ENCODE measurements around the gene ABCC2. TPM values are rescaled to one million over a fixed set of nuclear protein-coding genes. Genes with fewer than 3 reads are reported as not detected.

ABCC2 gene
- total RNA-seq, 1 donor from 2014 or later, result 1.9 TPM

DNA sequence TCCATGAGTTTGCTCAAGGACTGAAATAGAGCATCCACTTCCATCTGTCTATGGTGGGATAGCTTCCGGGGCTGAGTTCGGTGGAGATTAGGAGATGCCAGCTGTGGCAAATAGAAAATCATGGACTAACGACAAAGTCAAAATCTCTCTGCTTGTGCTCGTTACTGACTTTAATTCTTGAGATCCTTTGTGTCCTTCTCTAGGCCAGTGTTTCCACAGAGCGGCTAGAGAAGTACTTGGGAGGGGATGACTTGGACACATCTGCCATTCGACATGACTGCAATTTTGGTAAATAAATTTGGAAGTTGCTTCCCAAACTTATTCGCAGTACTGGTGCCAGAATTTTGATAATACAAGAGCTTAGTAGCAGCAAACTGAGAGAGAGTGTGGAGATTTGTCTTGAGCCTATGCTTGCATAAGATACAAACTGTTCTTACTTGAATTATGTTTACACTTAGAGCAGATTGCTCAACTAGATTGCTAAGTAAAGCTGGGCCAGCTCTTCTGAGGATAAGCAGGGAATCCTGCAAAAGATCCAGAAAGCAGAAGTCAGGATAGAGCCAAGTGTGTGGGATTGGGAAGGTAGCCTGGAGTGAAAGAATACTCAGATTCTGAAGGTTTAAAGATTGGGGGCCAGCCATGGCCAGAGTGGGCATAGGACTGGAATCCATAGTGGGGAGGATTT, 27.6 kb downstream of the ABCC2 start:
- no peaks in the 10 kb centered on the region for H3K27me3 Mint-ChIP-seq (ENCODE audit: unreplicated experiment)
- H3K4me3 Mint-ChIP-seq (ENCODE audit: unreplicated experiment), result no peak overlapping the region
- TF ChIP-seq, protein P1, sequence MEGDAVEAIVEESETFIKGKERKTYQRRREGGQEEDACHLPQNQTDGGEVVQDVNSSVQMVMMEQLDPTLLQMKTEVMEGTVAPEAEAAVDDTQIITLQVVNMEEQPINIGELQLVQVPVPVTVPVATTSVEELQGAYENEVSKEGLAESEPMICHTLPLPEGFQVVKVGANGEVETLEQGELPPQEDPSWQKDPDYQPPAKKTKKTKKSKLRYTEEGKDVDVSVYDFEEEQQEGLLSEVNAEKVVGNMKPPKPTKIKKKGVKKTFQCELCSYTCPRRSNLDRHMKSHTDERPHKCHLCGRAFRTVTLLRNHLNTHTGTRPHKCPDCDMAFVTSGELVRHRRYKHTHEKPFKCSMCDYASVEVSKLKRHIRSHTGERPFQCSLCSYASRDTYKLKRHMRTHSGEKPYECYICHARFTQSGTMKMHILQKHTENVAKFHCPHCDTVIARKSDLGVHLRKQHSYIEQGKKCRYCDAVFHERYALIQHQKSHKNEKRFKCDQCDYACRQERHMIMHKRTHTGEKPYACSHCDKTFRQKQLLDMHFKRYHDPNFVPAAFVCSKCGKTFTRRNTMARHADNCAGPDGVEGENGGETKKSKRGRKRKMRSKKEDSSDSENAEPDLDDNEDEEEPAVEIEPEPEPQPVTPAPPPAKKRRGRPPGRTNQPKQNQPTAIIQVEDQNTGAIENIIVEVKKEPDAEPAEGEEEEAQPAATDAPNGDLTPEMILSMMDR (IDR thresholded peaks at IDR 0.05; ENCODE audit: unreplicated experiment), result no peak
- H3K9me3 Mint-ChIP-seq (ENCODE audit: unreplicated experiment), result no peaks in the 10 kb centered on the region
- DNase-seq (ENCODE audit: low spot score), result no peak
- no peak overlapping the region for H3K27ac Mint-ChIP-seq (ENCODE audit: unreplicated experiment)
- H3K36me3 Mint-ChIP-seq (ENCODE audit: low read depth, unreplicated experiment), result no peaks in the 10 kb centered on the region
- no peaks in the 10 kb centered on the region for H3K4me1 Mint-ChIP-seq (ENCODE audit: unreplicated experiment)

DNA sequence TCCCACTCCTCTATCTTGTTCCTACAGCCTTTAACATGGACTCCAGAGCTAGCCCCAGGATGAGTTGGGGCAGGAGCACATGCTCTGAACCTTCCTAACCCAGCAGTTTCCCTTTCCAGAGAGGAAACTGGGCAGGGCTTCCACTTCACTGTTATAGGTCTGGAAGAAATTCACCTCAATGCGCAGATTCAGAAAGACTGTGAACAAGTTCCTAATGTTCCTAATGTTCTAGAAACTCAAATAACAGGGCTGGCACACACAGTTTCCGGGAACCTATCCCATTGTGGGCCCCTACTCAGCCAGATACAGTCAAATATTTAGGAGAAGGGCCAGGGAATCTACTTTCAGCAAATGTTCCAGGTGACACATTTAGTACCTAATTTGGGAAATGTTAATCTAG, 29.7 kb downstream of the ABCC2 start:
- Mint-ChIP-seq H3K4me1 (ENCODE audit: unreplicated experiment) (no peaks in the 10 kb centered on the region), H3K27me3 (ENCODE audit: unreplicated experiment) (no peaks in the 10 kb centered on the region), H3K9me3 (ENCODE audit: unreplicated experiment) (no peaks in the 10 kb centered on the region), H3K36me3 (ENCODE audit: low read depth, unreplicated experiment) (no peaks in the 10 kb centered on the region), H3K4me3 (ENCODE audit: unreplicated experiment) (no peak overlapping the region), H3K27ac (ENCODE audit: unreplicated experiment) (no peak overlapping the region)
- TF ChIP-seq, protein P1 (IDR thresholded peaks at IDR 0.05; ENCODE audit: unreplicated experiment), result no peak
- DNase-seq (ENCODE audit: low spot score), result no peak

DNA sequence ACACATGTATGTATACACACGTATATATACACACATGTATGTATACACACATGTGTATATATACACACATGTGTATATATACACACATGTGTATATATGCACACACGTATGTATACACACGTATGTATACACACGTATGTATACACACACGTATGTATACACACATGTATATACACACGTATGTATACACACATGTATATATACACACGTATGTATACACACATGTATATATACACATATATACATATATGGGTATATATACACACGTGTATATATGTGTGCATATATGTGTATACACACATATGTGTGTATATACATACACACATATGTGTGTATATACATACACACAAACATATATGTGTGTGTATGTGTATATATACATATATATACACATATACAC, 31.7 kb downstream of the ABCC2 start:
- Mint-ChIP-seq H3K36me3 (ENCODE audit: low read depth, unreplicated experiment) (no peaks in the 10 kb centered on the region), H3K4me3 (ENCODE audit: unreplicated experiment) (no peak overlapping the region), H3K4me1 (ENCODE audit: unreplicated experiment) (no peaks in the 10 kb centered on the region), H3K27ac (ENCODE audit: unreplicated experiment) (no peak overlapping the region), H3K27me3 (ENCODE audit: unreplicated experiment) (no peaks in the 10 kb centered on the region), H3K9me3 (ENCODE audit: unreplicated experiment) (no peaks in the 10 kb centered on the region)
- TF ChIP-seq, protein P1 (IDR thresholded peaks at IDR 0.05; ENCODE audit: unreplicated experiment), result no peak
- no peak for DNase-seq (ENCODE audit: low spot score)

DNA sequence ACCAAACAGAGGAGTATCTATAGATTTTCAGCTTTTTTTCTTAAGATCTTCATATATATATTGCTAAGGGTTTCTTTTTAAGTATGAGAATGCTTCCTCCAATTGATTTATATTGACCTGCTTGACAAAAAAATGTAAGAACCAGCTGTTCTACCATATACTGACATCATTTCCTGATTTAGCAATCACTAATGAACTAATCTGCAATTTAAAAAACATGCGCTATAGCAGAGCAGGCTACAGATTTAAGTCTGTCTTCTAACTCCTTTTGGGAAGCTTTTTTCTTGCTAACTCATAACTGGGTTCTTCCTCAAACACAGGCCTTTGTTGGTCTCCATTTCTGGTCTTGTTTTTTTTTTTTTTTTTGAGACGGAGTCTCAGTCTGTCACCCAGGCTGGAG, 33.2 kb downstream of the ABCC2 start:
- Mint-ChIP-seq H3K27ac (ENCODE audit: unreplicated experiment) (no peak overlapping the region), H3K36me3 (ENCODE audit: low read depth, unreplicated experiment) (no peaks in the 10 kb centered on the region), H3K9me3 (ENCODE audit: unreplicated experiment) (no peaks in the 10 kb centered on the region), H3K27me3 (ENCODE audit: unreplicated experiment) (peaks cover 2% of the 10 kb centered on the region), H3K4me3 (ENCODE audit: unreplicated experiment) (no peak overlapping the region), H3K4me1 (ENCODE audit: unreplicated experiment) (peaks cover 5% of the 10 kb centered on the region)
- DNase-seq (ENCODE audit: low spot score), result no peak
- TF ChIP-seq, protein P1 (IDR thresholded peaks at IDR 0.05; ENCODE audit: unreplicated experiment), result no peak

DNA sequence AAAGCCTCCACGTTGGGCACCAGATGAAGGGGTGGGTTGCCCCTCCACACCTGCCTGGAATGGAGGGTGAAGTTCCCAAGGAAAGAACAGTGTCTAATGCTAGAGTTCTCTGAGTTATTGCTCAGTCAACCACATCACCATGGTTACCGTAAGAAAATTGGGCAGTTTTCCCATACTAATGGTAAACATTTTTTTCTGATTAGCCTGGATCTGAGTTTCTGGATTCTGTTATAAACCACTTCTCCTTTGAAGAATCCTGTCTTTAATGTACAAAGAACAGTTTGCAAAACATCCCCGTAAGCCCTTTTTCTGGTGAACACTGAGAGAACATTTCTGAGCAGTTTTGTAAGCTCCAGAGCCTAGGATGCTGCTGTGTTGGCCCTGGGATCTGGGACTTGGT, 45.5 kb downstream of the ABCC2 start:
- Mint-ChIP-seq H3K36me3 (ENCODE audit: low read depth, unreplicated experiment) (peaks cover 7% of the 10 kb centered on the region), H3K27ac (ENCODE audit: unreplicated experiment) (no peak overlapping the region), H3K9me3 (ENCODE audit: unreplicated experiment) (no peaks in the 10 kb centered on the region), H3K27me3 (ENCODE audit: unreplicated experiment) (no peaks in the 10 kb centered on the region), H3K4me1 (ENCODE audit: unreplicated experiment) (peaks cover 10% of the 10 kb centered on the region), H3K4me3 (ENCODE audit: unreplicated experiment) (no peak overlapping the region)
- TF ChIP-seq, protein P1 (IDR thresholded peaks at IDR 0.05; ENCODE audit: unreplicated experiment), result no peak
- no peak for DNase-seq (ENCODE audit: low spot score)

Measured in endothelial cell (in vitro differentiated cells).